Erythroblast (primary cell): ENCODE data around the gene CCKAR.

Source experiments
- DNase-seq, 2 experiments: peaks; one replicate each; lab custom pipeline; 2025; lab: John Stamatoyannopoulos, UW
- GATA1 ChIP-seq: IDR thresholded peaks from 2 replicates; pipeline ENCODE4 v1.6.1; 2011; ENCODE audit warnings: low read depth, mild to moderate bottlenecking, control low read depth, low read length, moderate library complexity
- POLR2A ChIP-seq: IDR thresholded peaks from 2 replicates; pipeline ENCODE4 v1.6.1; 2011; ENCODE audit warnings: mild to moderate bottlenecking, low read length

CCKAR gene

DNA sequence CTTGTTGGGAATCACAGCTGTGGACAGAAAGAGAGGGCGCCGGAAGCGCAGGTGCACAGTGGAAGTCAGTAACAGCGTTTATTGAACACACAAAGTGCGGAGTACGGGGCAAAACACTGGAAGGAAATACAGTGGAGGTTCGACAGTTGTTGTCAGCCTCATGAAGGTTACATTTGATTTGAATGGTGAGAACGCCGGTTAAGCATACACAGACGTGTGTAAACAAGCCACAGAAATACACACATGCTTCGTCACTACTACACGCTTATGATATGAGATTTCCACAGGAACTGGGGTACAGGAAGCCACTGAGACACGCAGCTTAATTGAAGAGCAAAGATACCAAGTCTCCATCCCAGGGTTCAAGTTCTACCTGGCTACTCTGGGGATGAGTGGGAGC, 12.0 kb downstream of the CCKAR start:
- no peak for TF ChIP-seq POLR2A
- no peak for TF ChIP-seq GATA1
- DNase-seq = no peak

DNA sequence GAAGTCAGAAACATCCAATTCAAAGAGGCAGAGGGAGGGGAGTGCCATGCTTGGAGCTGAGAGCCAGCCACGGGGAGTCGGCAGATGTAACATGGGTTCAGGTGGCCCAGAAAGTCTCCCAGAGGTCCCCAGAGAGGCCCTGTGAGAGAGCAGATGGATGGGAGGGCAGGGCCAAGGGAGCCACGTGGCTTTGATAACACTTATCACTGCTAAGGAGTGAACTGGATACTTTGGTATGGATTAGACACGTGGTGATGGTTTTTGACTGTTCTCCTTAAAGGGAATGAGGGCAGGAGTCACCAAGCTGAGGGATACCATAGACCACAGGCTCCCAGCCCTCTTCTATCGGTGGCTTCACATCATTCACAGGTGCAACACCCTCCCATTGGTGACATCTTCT, 13.7 kb downstream of the CCKAR start:
- DNase-seq = no peak
- no peak for TF ChIP-seq POLR2A

DNA sequence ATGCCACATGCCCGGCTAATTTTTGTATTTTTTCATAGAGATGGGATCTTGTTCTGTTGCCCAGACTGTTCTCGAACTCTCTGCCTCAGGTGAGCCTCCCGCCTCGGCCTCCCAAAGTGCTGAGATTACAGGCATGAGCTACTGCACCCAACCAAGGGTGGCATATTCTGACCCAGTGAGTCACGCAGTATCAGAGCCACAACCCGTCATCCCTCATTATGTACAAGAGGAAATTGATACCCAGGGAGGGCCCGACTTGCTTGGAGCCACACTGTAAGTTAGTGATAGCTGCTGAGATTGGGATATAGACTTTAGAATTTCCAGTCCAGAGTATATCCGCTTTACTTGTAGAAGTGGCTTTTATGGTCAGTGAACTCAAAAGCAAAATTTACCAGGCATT, 14.6 kb downstream of the CCKAR start:
- TF ChIP-seq GATA1 = no peak
- TF ChIP-seq POLR2A = no peak
- DNase-seq = no peak

DNA sequence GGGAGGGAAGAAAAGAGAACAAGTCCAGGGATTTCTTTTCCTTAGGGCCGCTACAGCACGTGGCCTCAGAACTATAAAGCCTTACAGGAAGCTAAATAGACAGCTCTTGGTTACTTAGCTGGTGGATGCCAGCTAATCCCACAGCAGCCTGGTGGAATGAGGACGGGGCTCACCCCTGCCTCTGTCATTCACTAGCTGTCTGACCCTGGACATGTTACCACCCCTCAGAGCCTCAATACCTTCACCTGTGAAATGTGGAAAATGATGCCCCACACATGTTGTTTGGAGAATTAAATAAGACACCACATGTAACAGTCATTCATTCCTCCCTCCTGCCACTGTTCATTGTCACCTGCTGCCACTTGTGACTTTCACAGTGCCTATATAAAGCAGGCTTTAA, 15.7 kb downstream of the CCKAR start:
- TF ChIP-seq GATA1 (no peak), POLR2A (no peak)
- DNase-seq = no peak

DNA sequence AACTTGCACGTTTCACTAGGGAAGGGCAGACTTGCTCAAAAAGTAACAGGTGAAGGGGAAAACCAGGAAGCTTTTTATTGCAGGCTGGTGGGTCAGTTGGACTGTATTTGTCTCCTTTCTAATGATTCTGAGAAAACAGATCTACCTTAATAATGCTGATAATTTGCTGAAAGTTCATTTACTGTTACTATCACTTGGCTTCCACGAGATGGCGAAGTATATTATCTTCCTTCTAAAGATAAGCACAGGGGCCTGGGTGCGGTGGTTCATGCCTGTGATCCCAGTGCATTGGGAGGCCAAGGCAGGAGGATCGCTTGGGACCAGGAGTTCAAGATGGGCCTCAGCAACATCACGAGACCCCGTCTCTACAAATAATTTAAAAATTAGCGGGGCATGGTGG, 16.4 kb downstream of the CCKAR start:
- DNase-seq = no peak

DNA sequence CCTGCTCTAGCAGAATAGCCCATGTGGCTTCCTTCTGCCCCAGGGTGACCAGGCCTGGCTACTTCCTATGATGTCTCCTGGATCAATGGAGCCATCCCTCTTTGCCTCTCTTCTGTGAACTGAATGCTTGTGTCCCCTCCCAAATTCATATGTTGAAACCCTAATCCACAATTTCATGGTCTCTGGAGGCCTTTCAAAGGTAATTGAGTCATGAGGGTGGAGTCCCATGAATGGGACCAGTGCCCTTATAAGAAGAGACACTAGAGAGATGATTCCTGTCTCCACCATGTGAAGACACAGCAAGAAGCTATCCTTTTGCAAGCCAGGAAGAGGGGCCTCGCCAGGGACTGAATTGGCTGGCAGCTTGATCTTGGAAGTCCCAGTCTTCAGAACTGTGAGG, 18.4 kb downstream of the CCKAR start:
- TF ChIP-seq GATA1 = no peak
- TF ChIP-seq POLR2A = no peak
- DNase-seq = no peak

More for the DNA sequence above, 16.4 kb downstream of the CCKAR start:
- TF ChIP-seq POLR2A (no peak), GATA1 (no peak)

DNA sequence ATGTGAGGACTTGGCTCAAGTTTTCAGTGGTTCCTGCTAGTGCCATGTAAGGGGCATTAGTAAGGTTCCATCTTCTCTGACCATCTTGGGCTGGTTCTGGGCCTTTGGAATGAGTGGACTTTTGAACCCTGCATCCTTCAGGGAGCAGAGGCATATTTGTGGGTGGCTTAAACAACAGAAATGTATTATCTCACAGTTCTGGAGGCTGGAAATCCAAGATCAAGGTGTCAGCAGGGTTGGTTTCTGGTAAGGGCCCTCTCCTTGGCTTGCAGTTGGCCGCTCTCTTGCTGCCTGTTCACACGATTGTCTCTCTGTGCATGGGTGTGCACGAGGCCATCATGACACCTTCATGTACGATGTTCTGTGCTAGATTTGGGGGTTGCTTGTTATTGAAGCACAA, 21.3 kb downstream of the CCKAR start:
- TF ChIP-seq POLR2A (no peak), GATA1 (no peak)

DNA sequence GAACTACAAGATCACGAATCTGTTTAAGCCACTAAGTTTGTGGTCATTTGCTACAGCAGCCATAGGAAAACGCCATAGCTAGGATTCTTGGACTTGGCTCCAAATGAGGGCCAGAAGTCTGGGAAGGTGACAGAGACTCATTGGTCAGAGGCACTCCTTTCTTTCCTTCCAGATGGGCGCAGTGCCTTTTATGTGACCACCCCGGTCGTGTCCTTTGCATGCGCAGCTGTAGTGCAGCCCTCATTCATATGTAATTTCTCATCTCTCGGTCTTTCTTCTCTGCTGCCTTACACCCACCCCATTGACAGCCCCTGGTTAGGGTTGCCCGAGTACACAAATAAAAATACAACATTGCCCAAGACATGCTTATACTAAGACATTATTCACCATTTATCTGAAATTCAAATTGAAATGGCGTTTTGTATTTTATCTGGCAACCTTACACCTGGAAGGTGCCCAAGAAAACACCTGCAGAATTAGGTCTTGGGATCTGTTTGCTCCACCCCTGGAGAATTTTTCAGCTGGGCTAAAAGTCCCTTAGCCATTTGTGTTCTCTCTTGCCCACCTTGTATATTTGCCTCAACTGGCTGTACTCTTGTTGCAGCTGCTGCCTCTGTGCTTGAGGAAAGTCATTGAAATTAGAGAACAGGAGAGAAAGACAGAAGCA, 21.9 kb downstream of the CCKAR start:
- DNase-seq = no peak
- TF ChIP-seq GATA1 = no peak
- no peak for TF ChIP-seq POLR2A

More for the DNA sequence above, 21.3 kb downstream of the CCKAR start:
- DNase-seq = no peak

DNA sequence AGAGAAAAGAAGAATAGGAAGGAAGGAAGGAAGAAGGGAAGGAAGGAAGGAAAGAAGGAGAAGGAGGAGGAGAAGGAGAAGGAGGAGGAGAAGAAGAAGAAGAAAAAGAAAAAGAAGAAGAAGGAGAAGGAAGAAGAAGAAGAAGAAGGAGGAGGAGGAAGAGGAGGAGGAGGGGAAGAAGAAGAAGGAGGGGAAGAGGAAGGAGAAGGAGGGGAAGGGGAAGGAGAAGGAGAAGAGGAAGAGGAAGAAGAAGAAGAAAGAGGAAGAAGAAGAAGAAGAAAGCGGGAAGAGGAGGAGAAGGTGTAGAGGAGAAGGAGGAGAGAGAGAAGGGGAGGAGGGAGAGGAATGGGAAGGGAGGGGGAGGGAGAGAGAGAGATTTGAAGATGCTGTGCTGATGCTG, 22.6 kb downstream of the CCKAR start:
- TF ChIP-seq GATA1 = no peak
- no peak for TF ChIP-seq POLR2A
- DNase-seq = no peak

DNA sequence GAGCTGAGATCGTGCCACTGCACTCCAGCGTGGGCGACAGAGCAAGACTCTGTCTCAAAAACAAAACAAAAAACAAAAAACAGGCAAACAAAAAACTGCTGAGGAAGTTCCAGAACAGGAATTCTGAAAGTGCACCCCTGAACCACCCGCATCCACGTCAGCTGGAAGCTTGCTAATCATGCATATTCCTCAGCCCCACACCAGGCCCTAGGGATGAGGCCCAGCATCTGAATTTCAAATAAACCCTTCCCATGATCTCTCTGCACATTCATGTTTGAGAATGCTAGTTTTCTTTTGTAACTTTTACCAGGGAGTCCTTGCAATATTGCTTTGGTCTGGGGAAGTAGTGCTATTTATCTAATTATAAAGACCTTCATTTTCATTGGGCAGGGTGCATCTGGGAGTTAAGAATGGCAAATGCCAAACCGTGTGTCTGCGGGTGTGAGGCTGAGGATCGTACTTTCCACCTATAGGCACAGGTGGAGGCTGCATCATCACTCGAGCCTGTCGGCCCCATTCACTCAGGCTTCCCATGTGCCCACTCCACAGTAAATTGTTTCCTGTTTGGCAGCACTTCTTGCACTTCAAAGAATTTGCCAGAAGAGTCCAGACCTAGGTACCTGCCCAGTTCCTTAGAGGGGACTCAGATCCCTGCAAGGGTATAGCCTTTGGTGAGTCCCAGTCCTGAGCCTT, 23.6 kb downstream of the CCKAR start:
- no peak for TF ChIP-seq POLR2A
- TF ChIP-seq GATA1 = no peak
- no peak for DNase-seq

DNA sequence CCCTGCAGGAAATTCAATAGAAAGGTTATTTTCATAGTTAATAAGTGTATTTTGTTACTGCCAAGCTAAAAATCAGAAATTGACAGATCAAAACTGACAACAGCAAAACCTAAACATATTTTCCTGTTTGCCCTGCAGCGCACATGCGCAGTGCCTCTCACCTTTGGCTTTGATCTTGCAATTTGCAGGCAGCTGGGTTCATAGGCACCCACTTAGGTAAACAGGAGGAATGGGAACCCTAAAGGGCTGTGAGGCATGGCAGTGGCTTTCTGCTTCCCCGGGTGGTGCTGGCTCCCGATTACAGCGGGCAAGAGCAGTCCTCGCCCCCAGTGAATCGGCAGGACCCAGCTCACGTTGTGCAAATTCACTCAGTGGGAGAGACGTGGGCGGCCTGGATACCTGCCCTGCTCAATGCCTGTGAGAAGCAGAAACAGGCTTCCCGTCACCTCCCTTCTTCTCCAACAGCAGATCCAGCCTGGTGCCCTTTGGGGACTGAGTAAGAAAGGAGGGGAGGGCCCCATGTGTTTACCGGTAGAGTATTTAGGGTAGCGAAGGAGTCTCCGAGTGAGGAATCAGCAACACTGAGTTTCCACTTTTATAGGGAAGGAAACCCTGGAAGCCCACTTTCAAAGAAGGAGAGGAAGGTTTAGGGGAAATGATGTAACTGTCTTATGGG, 25.7 kb downstream of the CCKAR start:
- no peak for DNase-seq
- no peak for TF ChIP-seq POLR2A
- no peak for TF ChIP-seq GATA1

DNA sequence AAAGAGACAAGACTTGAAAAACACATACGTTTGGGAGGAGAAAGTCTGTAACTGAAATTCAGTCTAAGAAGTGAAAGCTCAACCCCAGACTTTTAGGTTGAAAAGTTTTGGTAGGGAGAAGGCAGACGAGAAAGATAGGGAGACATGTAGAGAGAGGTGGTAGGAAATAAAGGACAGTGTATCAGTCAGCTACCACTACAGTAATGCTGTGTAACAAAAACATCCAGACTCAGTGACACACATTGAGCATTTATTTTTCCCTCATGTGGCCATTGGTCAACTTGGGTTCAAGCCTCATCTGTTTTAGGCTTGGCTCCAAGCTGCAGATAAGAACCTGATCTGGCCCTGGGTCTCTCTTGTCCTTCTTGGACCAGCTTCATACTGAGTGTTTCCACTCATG, 26.9 kb downstream of the CCKAR start:
- no peak for TF ChIP-seq GATA1
- TF ChIP-seq POLR2A = no peak
- DNase-seq = no peak

DNA sequence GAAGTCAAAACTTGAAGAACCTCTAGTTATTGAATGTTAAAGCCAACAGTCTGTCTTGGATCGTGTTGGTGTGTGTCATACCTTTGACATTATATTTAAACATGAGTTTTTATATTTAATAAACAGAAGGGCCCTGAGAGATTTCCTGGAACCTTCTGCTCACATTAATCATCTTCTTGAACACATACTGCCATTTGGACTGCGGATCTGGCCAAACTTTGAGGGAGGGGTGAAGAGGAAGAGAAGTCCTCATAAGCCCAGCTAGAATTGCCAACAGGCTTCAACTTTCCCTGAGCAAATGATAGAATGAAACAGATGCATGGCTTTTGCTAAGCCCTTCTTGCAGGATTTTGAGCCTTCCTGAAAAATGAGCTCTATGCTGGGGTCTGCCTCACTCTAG, 27.4 kb downstream of the CCKAR start:
- DNase-seq = no peak

More for the DNA sequence above, 27.4 kb downstream of the CCKAR start:
- TF ChIP-seq GATA1 = no peak
- no peak for TF ChIP-seq POLR2A
